K562 treated with DMSO at 1 percent for 4 hours (cell line): ENCODE measurements around the gene OR4C46. TPM values are rescaled to one million over a fixed set of nuclear protein-coding genes. Genes with fewer than 3 reads are reported as not detected.

ENCODE experiments used
- total RNA-seq: library from RNA; unstranded; fragments of 300-600 nt; gene quantifications from 2 replicates; pipeline ENCODE4 v1.2.3, GENCODE V29; 2022; ENCODE audit not compliant: insufficient read depth

The OR4C46 gene
- total RNA-seq, result not detected in 2 replicates

DNA sequence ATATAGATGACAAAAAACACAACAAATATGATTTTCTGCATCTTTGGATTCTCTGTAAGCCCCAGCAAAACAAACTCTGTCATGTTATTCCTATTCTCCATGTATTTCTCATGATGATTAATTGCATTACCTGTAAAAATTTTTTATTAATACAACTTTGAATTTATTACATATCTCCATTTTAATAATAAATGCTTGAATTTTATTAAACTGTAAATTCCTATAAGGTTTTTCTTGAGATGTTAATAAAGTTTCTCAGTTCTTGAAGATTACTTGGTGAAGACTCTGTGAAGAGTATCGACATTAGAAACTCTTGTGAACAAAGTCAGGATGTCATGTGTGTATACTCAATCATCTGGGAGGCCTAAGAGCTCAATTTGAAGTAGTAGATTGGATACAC, at the start of gene OR4C46:
OR4C46 (minus strand) TSS at position 101 of the 400 bp plus-strand sequence; CDS start at position 101, 0 bp downstream.

Other genes with a start within 250 kb of the OR4C46 start
- gene OR4A5, start 102.8 kb upstream of the OR4C46 start, total RNA-seq, result not detected in 2 replicates